T-helper 2 cell treated with Interferon-gamma antibody and Interleukin-4, amounts not matched to agents 5 μg/mL and 100 μg/mL, for 36 hours (primary cell): ENCODE data around the gene HOXA9.

ENCODE experiments used
- DNase-seq: peaks from one replicate; pipeline ENCODE4 v3.0.0; 2021; ENCODE audit warnings: low spot score
- H3K27ac Mint-ChIP-seq: one replicate; pipeline ENCODE4 v1.8.0; 2021; ENCODE audit warnings: mild to moderate bottlenecking, mixed read lengths
- H3K27me3 Mint-ChIP-seq: one replicate; pipeline ENCODE4 v1.8.0; 2021; ENCODE audit warnings: low read depth, mixed read lengths
- H3K36me3 Mint-ChIP-seq: one replicate; pipeline ENCODE4 v1.8.0; 2021; ENCODE audit warnings: low read depth, mixed read lengths
- H3K4me1 Mint-ChIP-seq: one replicate; pipeline ENCODE4 v1.8.0; 2021; ENCODE audit warnings: low read depth, mixed read lengths
- H3K4me3 Mint-ChIP-seq: one replicate; pipeline ENCODE4 v1.8.0; 2022; ENCODE audit warnings: mild to moderate bottlenecking, moderate library complexity, mixed read lengths
- H3K9me3 Mint-ChIP-seq: one replicate; pipeline ENCODE4 v1.8.0; 2021; ENCODE audit warnings: mixed read lengths

Gene HOXA9

GRCh38 chr7:27161721-27162560 is 3.4 kb downstream of the HOXA9 start:
- no peaks in the 10 kb centered on the region for H3K9me3 Mint-ChIP-seq
- peaks cover 85% of the 10 kb centered on the region for H3K27me3 Mint-ChIP-seq
- DNase-seq = no peak
- no peak overlapping the region for H3K4me3 Mint-ChIP-seq
- no peaks in the 10 kb centered on the region for H3K36me3 Mint-ChIP-seq
- peaks cover 4% of the 10 kb centered on the region for H3K4me1 Mint-ChIP-seq
- no peak overlapping the region for H3K27ac Mint-ChIP-seq

GRCh38 chr7:27161214-27161720 is 4.1 kb downstream of the HOXA9 start:
- Mint-ChIP-seq H3K27me3 (peaks cover 84% of the 10 kb centered on the region), H3K36me3 (no peaks in the 10 kb centered on the region), H3K4me1 (peaks cover 4% of the 10 kb centered on the region), H3K27ac (no peak overlapping the region), H3K9me3 (no peaks in the 10 kb centered on the region), H3K4me3 (peak overlapping the region; percentile 73)
- no peak for DNase-seq

GRCh38 chr7:27160546-27161213 is 4.7 kb downstream of the HOXA9 start:
- Mint-ChIP-seq H3K4me3 (peak overlapping the region; percentile 73), H3K9me3 (no peaks in the 10 kb centered on the region), H3K4me1 (peaks cover 4% of the 10 kb centered on the region), H3K36me3 (no peaks in the 10 kb centered on the region), H3K27me3 (peaks cover 83% of the 10 kb centered on the region), H3K27ac (no peak overlapping the region)
- DNase-seq = peak; percentile 66

GRCh38 chr7:27160145-27160545 is 5.2 kb downstream of the HOXA9 start:
- no peaks in the 10 kb centered on the region for H3K9me3 Mint-ChIP-seq
- H3K36me3 Mint-ChIP-seq = no peaks in the 10 kb centered on the region
- peak overlapping the region; percentile 51 for H3K4me3 Mint-ChIP-seq
- peaks cover 7% of the 10 kb centered on the region for H3K4me1 Mint-ChIP-seq
- no peak overlapping the region for H3K27ac Mint-ChIP-seq
- peaks cover 84% of the 10 kb centered on the region for H3K27me3 Mint-ChIP-seq
- no peak for DNase-seq

GRCh38 chr7:27159266-27160144 is 5.8 kb downstream of the HOXA9 start:
- Mint-ChIP-seq H3K27me3 (peaks cover 86% of the 10 kb centered on the region), H3K4me3 (peak overlapping the region; percentile 21), H3K36me3 (no peaks in the 10 kb centered on the region), H3K4me1 (peaks cover 12% of the 10 kb centered on the region), H3K27ac (no peak overlapping the region), H3K9me3 (no peaks in the 10 kb centered on the region)
- DNase-seq = no peak

- DNase-seq = no peak
- Mint-ChIP-seq H3K27me3 (peaks cover 86% of the 10 kb centered on the region), H3K4me3 (peak overlapping the region; percentile 22), H3K9me3 (no peaks in the 10 kb centered on the region), H3K4me1 (peaks cover 13% of the 10 kb centered on the region), H3K27ac (peak overlapping the region; percentile 76), H3K36me3 (no peaks in the 10 kb centered on the region)
Measured at GRCh38 chr7:27158436-27159265, 6.7 kb downstream of the HOXA9 start.

GRCh38 chr7:27157702-27158431 is 7.5 kb downstream of the HOXA9 start:
- Mint-ChIP-seq H3K9me3 (no peaks in the 10 kb centered on the region), H3K4me1 (peaks cover 13% of the 10 kb centered on the region), H3K27ac (peak overlapping the region; percentile 76), H3K36me3 (no peaks in the 10 kb centered on the region), H3K27me3 (peaks cover 85% of the 10 kb centered on the region), H3K4me3 (peak overlapping the region; percentile 22)
- DNase-seq = no peak

- DNase-seq = no peak
- peaks cover 84% of the 10 kb centered on the region for H3K27me3 Mint-ChIP-seq
- peak overlapping the region; percentile 18 for H3K4me3 Mint-ChIP-seq
- H3K27ac Mint-ChIP-seq = peak overlapping the region; percentile 49
- H3K36me3 Mint-ChIP-seq = no peaks in the 10 kb centered on the region
- no peaks in the 10 kb centered on the region for H3K9me3 Mint-ChIP-seq
- peaks cover 13% of the 10 kb centered on the region for H3K4me1 Mint-ChIP-seq
Measured at GRCh38 chr7:27156916-27157701, 8.2 kb downstream of the HOXA9 start.

GRCh38 chr7:27156508-27156898 is 8.8 kb downstream of the HOXA9 start, which contains the start of gene HOXA7:
Gene HOXA7, minus strand, starts transcription at chr7:27156675. Its CDS starts 130 bp downstream, at chr7:27156545.
- peaks cover 87% of the 10 kb centered on the region for H3K27me3 Mint-ChIP-seq
- H3K9me3 Mint-ChIP-seq = no peaks in the 10 kb centered on the region
- H3K27ac Mint-ChIP-seq = peak within 1 kb of the TSS; percentile 80
- H3K36me3 Mint-ChIP-seq = peaks cover 2% of the 10 kb centered on the region
- H3K4me1 Mint-ChIP-seq = peaks cover 17% of the 10 kb centered on the region
- no peak for DNase-seq
- H3K4me3 Mint-ChIP-seq = peak within 1 kb of the TSS; percentile 18

GRCh38 chr7:27155816-27156507 is 9.4 kb downstream of the HOXA9 start:
- H3K36me3 Mint-ChIP-seq = peaks cover 3% of the 10 kb centered on the region
- no peak overlapping the region for H3K4me3 Mint-ChIP-seq
- DNase-seq = no peak
- H3K27ac Mint-ChIP-seq = peak overlapping the region; percentile 80
- H3K27me3 Mint-ChIP-seq = peaks cover 90% of the 10 kb centered on the region
- peaks cover 22% of the 10 kb centered on the region for H3K4me1 Mint-ChIP-seq
- no peaks in the 10 kb centered on the region for H3K9me3 Mint-ChIP-seq

GRCh38 chr7:27154901-27155815 is 10.2 kb downstream of the HOXA9 start:
- Mint-ChIP-seq H3K9me3 (no peaks in the 10 kb centered on the region), H3K4me1 (peaks cover 23% of the 10 kb centered on the region), H3K4me3 (peak overlapping the region; percentile 52), H3K27me3 (peaks cover 92% of the 10 kb centered on the region), H3K27ac (peak overlapping the region; percentile 80), H3K36me3 (peaks cover 3% of the 10 kb centered on the region)
- DNase-seq = no peak
